HG03196 (cell line): ENCODE results near the gene MYMK.

Experiments used
- ATAC-seq: cut with Tn5 transposase; IDR thresholded peaks from one replicate; pipeline ENCODE4 v1.9.1; 2021; ENCODE audit not compliant: unreplicated experiment

The MYMK gene

DNA sequence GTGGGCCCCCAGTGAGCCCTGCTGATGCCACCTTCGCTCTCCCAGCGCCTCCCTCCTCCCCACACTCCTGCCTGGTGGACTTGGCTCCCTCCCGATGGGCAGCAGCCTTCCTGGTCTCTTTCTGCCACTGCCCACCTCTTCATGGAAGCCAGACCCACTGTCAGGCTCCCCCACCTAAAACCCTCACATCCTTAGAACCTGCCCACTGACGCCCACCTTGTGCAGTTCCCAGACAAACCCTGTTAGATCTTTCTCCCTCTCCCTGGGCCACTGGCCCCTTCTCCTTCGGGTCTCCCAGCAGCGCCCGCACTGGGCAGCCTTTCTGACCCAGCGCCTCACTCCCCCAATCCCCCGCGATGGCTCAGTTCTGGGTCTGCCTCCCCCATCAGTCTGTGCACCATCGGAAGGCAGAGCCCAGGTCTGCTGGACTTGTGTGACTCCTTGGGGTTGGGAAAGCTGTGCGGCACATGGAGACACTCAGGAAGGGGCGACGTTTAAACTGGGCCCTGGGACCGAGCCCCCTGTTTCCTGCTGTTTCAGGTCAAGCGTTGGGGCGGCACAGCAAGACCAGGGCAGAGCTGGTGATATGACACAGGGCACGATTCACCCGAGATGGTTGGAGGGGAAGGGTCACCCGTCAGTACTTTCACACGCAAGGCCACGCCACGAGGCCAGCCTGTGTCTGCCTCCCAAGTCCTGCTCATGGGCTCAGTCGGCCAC is 17.4 kb downstream of the MYMK start:
- ATAC-seq = no peak

GRCh38 chr9:133506653-133507038 is 18.1 kb downstream of the MYMK start:
- ATAC-seq = no peak

DNA sequence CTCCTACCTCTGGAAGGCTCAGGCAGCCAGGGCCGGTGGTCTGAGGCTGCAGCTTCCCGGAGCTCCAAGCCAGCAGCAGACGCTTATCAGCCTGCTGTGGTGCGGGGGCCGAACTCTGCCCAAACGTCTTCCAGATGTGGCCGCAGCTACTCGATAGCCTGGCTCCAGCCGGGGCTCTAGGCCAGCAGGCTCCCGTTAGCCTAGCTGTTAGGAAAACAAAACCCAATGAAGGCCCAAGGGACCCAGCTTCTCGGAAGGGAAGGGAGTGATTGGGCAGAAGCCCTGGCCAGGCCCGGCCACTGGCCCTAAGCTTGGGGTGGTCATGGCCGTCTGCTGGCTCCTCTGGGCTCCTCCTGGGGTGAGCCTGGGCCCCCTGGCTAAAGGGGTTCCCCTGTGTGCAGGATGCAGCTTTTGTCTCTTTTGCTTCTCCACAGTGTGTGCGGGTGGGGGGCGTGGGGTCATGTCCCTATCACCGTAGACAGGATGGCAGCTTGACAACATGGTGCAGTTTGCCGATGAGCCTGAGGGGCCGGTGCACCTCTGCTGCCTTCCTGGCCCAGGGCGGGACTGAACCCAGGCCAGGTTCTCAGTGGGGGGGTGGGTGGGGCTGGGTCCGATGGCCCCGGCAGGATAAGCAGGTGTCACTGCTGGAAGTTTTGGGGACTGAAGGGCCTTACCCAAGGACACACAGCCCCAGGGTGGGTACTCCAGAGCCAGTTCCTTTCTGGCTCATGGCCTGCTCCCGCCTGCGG is 18.7 kb downstream of the MYMK start:
- ATAC-seq = no peak

GRCh38 chr9:133505186-133505830 is 19.5 kb downstream of the MYMK start:
- ATAC-seq = no peak

- ATAC-seq = no peak
These were observed 22.6 kb downstream of the MYMK start for GRCh38 chr9:133502112-133502511.

GRCh38 chr9:133499892-133500270 is 24.9 kb downstream of the MYMK start:
- no peak for ATAC-seq

- no peak for ATAC-seq
These were observed 25.4 kb downstream of the MYMK start for GRCh38 chr9:133499132-133499891.

DNA sequence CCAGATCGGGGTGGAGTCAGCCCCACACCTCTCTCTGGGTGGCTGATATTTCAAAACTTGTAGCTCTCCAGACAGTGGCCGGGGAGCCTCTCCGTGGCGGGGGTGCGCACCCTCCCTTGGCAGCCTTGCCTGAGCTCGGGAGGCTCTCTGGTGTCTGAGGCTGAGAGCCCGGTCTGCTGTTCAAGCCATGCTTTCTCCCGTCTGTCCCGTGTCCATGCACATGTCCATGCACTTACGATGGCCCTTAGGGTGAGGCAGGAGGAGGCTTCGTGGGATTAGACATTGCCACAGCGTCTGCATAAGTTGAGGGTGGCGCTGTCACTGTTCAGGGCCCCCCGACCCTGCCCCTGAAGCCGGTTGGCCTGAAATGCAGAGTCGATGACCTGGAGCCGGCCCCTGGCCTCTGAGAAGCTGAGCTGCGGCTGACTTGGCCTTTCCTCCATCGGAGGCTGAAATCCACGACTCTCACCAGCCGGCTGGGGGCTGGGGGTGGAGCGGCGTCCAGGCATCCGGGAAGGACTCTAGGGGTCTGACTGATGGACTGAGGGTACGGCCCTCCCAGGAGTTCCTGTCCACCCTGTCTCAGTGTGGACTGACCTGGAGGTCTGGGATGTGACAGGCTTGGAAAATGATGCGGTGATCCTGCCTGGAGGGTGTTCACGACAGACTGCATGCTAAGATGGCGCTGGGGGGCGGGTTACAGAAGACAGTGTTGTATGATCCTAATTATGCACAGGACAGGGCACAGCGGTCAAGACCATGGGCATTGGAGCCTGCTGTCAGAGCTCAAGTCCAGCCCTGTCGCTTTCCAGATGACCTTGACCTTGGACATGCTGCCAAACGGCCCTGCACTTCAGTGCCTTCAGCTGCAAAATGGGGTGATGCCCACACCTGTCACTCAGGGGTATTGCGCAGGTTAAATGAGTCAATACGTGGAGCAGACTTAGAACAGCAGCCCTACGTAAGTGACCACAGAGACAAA is 27.6 kb downstream of the MYMK start:
- ATAC-seq = no peak

DNA sequence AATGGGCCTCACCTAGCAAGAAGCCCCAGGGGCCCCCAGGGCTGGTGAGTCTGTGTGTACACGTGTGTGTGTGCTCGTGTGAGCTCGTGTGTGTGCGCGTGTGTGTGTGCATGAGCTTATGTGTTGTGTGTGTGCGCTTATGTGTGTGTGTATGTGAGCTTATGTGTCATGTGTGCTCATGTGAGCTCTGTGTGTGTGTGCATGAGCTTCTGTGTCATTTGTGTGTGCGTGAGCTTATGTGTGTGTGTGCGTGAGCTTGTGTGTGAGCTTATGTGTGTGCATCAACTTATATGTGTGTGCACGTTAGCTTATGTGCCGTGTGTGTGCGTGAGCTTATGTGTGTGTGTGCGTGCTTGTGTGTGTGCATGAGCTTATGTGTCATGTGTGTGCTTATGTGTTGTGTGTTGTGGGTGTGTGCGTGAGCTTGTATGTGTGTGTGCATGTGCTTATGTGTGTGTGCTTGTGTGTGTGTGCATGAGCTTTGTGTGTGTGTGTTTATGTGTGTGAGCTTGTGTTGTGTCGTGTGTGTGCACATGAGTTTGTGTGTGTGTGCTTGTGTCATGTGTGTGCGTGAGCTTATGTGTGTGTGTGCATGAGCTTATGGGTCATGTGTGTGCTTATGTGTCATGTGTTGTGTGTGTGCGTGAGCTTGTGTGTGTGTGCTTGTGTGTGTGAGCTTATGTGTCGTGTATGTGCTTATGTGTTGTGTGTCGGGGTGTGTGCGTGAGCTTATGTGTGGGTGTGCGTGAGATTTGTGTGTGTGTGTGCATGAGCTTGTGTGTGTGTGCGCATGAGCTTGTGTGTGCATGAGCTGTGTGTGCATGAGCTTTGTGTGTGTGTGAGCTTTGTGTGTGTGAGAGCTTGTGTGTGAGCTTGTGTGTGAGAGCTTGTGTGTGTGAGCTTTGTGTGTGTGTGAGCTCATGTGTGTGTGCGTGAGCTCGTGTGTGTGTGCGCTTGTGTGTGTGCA is 29.1 kb downstream of the MYMK start:
- no peak for ATAC-seq

DNA sequence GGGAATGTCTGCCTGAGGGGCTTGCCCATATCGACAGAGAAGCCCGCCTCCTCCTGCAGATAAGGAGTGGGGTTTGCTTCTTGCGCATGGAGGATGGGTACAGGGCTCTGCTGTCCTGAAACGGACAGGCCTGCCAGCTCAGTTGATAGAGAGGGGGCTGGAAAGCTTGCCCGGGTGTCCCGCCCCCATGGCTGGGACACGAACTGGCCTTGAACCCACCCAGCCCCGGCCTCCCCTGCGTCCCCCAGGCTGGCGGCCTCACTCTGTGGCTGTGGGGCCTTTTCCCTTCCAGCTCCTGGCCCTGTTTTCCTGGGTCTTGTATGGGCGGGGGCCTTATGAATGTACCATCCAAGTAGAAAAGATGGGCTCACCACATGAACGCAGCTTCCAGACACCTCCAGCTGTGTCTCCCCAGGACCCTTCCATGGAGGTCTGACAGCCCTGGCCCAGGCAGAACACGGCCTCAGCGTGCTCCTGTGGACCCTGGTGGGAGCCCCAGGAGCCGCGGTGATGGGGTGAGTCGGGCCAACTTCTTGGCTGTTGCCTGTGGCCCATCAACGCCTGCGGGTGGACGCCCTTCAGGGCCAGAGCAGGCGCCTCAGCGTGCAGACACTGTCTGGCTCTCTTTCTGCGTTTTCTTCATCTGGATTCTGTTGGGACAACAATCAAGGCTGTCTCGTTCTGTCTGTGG is 30.0 kb downstream of the MYMK start:
- ATAC-seq = no peak

GRCh38 chr9:133493845-133494540 is 30.8 kb downstream of the MYMK start:
- ATAC-seq = no peak

DNA sequence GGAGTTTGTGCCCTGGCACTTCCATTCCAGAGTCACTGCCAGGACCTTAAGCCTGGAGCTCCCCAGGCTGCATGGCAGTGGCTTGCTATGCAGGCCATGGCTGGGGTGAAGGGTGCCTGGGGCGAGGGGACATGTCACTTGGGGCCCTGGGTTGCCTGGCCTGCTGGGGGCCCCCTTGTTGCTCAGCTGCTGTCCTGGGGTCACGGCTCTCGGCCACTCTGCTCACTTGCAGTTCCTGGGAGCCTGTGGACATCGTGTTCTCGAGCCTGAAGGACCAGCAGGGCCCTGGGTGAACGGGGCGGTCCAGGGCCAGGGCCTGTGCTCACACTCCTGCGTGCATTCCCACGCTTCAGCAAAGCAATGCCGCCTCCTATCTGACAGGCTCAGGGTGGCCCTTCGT is 31.3 kb downstream of the MYMK start:
- no peak for ATAC-seq

- ATAC-seq = no peak
These were observed 32.4 kb downstream of the MYMK start for GRCh38 chr9:133492061-133493021.

GRCh38 chr9:133491656-133491925 is 33.2 kb downstream of the MYMK start:
- ATAC-seq = no peak

DNA sequence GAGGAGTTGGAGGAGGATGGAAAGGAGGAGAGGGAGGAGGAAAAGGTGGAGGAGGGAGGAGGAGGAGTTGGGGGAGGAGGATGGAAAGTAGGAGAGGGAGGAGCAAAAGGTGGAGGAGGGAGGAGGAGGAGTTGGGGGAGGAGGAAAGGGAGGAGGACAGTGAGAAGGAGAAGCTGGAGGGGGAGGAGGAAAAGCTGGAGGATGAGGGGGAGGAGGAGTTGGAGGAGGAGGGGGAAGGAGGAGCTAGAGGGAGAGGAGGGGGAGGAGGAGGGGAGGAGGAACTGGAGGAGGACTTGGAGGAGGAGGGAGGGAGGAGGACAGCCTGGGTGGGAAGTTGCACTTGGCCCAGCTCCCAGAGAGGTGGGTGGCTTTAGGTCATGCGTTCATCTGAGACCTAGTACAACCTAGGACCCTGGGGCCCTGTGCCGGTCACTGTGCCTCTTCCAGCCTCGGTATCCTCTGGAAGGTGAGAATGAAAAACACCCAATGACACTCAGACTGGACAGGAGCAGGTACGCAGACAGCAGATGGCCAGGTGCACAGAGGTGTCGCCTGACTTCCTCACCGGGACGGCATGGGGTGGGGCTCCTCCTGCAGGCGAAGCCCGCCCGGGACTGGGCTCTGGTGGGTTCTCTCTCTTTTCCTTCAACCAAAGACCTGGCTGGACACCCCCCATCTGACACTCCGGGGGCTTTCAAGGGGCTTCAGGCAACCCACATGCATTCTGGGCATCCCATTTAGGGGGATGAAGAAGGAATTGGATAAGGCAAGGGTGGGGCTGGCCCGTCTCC is 33.7 kb downstream of the MYMK start:
- ATAC-seq = no peak

- no peak for ATAC-seq
These were observed 34.5 kb downstream of the MYMK start for GRCh38 chr9:133490201-133490681.
